ENCODE measurements around the gene NRP1. TPM values are rescaled to one million over a fixed set of nuclear protein-coding genes. Genes with fewer than 3 reads are reported as not detected.

The NRP1 gene
- polyA plus RNA-seq, 3 donors: 1.1 to 1.7 (median 1.3) TPM

- Histone ChIP-seq H3K36me3 (replicated peaks in 1 of 2; ENCODE audit: control insufficient read depth in 1 of 2, insufficient read depth in 2 of 2, low read length in 2 of 2) (no peaks in the 10 kb centered on the region), H3K9ac (ENCODE audit: insufficient read depth, low read length, poor library complexity, severe bottlenecking) (no peak overlapping the region), H3K27ac (ENCODE audit: low read depth in 1 of 2, low read length in 2 of 2) (no peak overlapping the region), H3K9me3 (replicated peaks in 1 of 2; ENCODE audit: control insufficient read depth in 1 of 2, insufficient read depth in 1 of 2, low read length in 2 of 2) (no peaks in the 10 kb centered on the region), H3K4me2 (replicated peaks; ENCODE audit: extremely low read depth, low read length, poor library complexity, severe bottlenecking) (no peak overlapping the region), H3K4me1 (ENCODE audit: control insufficient read depth in 1 of 2, insufficient read depth in 2 of 2, low read length in 2 of 2) (no peaks in the 10 kb centered on the region), H4K20me1 (ENCODE audit: insufficient read depth, low read length) (no peaks in the 10 kb centered on the region), H2AFZ (ENCODE audit: insufficient read depth, low read depth, low read length, poor library complexity, severe bottlenecking) (no peak overlapping the region), H3K79me2 (ENCODE audit: insufficient read depth, low read length) (no peaks in the 10 kb centered on the region), H3K4me3 (replicated peaks in 1 of 3; ENCODE audit: low read depth in 2 of 3, low read length in 3 of 3) (no peak overlapping the region), H3K27me3 (ENCODE audit: control insufficient read depth in 2 of 2, insufficient read depth in 2 of 2, low read length in 2 of 2) (no peaks in the 10 kb centered on the region)
- WGBS (ENCODE audit: insufficient coverage): 68% methylated on average over 4 of the region's 10 CpGs
- no peak overlapping the region for H3K27ac Mint-ChIP-seq
- no peaks in the 10 kb centered on the region for H3K36me3 Mint-ChIP-seq
- TF ChIP-seq, protein P1, sequence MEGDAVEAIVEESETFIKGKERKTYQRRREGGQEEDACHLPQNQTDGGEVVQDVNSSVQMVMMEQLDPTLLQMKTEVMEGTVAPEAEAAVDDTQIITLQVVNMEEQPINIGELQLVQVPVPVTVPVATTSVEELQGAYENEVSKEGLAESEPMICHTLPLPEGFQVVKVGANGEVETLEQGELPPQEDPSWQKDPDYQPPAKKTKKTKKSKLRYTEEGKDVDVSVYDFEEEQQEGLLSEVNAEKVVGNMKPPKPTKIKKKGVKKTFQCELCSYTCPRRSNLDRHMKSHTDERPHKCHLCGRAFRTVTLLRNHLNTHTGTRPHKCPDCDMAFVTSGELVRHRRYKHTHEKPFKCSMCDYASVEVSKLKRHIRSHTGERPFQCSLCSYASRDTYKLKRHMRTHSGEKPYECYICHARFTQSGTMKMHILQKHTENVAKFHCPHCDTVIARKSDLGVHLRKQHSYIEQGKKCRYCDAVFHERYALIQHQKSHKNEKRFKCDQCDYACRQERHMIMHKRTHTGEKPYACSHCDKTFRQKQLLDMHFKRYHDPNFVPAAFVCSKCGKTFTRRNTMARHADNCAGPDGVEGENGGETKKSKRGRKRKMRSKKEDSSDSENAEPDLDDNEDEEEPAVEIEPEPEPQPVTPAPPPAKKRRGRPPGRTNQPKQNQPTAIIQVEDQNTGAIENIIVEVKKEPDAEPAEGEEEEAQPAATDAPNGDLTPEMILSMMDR (IDR thresholded peaks at IDR 0.05): no peak
- intact Hi-C loops (cut with micrococcal nuclease): no loop called here
- H3K4me3 Mint-ChIP-seq: peak overlapping the region in 1 of 2 donors; percentile 18
- H3K9me3 Mint-ChIP-seq: peaks cover 0 to 2% (median 0%) of the 10 kb centered on the region in 7 donors
- no peak for DNase-seq
- peaks cover 0 to 5% (median 2%) of the 10 kb centered on the region in 3 donors for H3K27me3 Mint-ChIP-seq (ENCODE audit: low read depth in 3 of 3)
- H3K4me1 Mint-ChIP-seq: peaks cover 9% of the 10 kb centered on the region
Observed at GRCh38 chr10:33211106-33211878, 123.2 kb downstream of the NRP1 start.

DNA sequence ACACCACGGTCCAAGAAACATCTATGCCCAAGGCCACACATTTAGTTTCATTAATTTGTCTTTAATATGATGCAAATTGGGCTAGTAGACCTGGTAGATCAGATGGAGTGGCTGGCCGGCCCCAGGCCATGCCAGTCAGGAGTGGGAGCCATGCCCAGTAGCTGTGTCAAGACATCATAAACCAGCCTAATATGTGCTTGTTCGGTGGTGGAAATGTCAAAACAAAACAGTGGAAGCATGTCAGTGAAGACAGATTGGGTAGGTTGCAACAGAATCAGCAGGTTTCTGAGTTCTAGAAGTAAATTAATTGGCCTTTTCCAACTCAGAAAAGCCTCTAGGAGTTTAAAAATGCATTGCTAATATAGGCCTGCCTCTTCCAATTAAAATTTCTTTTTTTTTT, 124.7 kb downstream of the NRP1 start:
- H3K9me3 Mint-ChIP-seq: peaks cover 0 to 2% (median 0%) of the 10 kb centered on the region in 7 donors
- no peak for DNase-seq
- TF ChIP-seq, protein P1 (IDR thresholded peaks at IDR 0.05): no peak
- H3K4me2 ChIP-seq (replicated peaks; ENCODE audit: extremely low read depth, low read length, poor library complexity, severe bottlenecking): no peak overlapping the region
- H3K27me3 Mint-ChIP-seq (ENCODE audit: low read depth in 3 of 3): peaks cover 0 to 5% (median 2%) of the 10 kb centered on the region in 3 donors
- H3K4me3 Mint-ChIP-seq: no peak overlapping the region
- no peaks in the 10 kb centered on the region for H3K36me3 ChIP-seq (replicated peaks in 1 of 2; ENCODE audit: control insufficient read depth in 1 of 2, insufficient read depth in 2 of 2, low read length in 2 of 2)
- no peak overlapping the region for H3K4me3 ChIP-seq (replicated peaks in 1 of 3; ENCODE audit: low read depth in 2 of 3, low read length in 3 of 3)
- no peaks in the 10 kb centered on the region for H3K79me2 ChIP-seq (ENCODE audit: insufficient read depth, low read length)
- H3K4me1 Mint-ChIP-seq: peaks cover 9% of the 10 kb centered on the region
- no peaks in the 10 kb centered on the region for H3K27me3 ChIP-seq (ENCODE audit: control insufficient read depth in 2 of 2, insufficient read depth in 2 of 2, low read length in 2 of 2)
- no peaks in the 10 kb centered on the region for H4K20me1 ChIP-seq (ENCODE audit: insufficient read depth, low read length)
- no peak overlapping the region for H3K9ac ChIP-seq (ENCODE audit: insufficient read depth, low read length, poor library complexity, severe bottlenecking)
- WGBS (ENCODE audit: insufficient coverage): 100% methylated on average over 1 of the region's 3 CpGs
- intact Hi-C loops (cut with micrococcal nuclease): no loop called here
- H3K4me1 ChIP-seq (ENCODE audit: control insufficient read depth in 1 of 2, insufficient read depth in 2 of 2, low read length in 2 of 2): no peaks in the 10 kb centered on the region
- no peak overlapping the region for H2AFZ ChIP-seq (ENCODE audit: insufficient read depth, low read depth, low read length, poor library complexity, severe bottlenecking)
- H3K27ac Mint-ChIP-seq: no peak overlapping the region
- H3K27ac ChIP-seq (ENCODE audit: low read depth in 1 of 2, low read length in 2 of 2): no peak overlapping the region
- H3K9me3 ChIP-seq (replicated peaks in 1 of 2; ENCODE audit: control insufficient read depth in 1 of 2, insufficient read depth in 1 of 2, low read length in 2 of 2): no peaks in the 10 kb centered on the region
- no peaks in the 10 kb centered on the region for H3K36me3 Mint-ChIP-seq
